PC-3 (cell line): Measurements from ENCODE around the gene LRP5. TPM values are rescaled to one million over a fixed set of nuclear protein-coding genes. Genes with fewer than 3 reads are reported as not detected.
"Not testable (repeated sequence)": the region's sequence is repeated elsewhere in the genome, so short reads cannot be mapped to it uniquely, and the experiment has no call there.

Source experiments
- ATAC-seq: fragments of 200-7000 bp; cut with Tn5 transposase; 2 replicates; pipeline ENCODE4 v1.9.1; 2020; ENCODE audit warnings: mild to moderate bottlenecking, moderate library complexity
- BruUV-seq: library from RNA; stranded (reverse); fragments of 400-500 nt; replicated peaks from 2 replicates; lab custom pipeline; 2021; lab: Mats Ljungman, UMichigan
- CTCF ChIA-PET: fragments of 300-600 bp; sonication (Branson Sonifier 250); formaldehyde crosslinking; loops from one replicate; lab custom pipeline; 2022; ENCODE audit warnings: antibody characterized with exemption; lab: Charles Lee
- POLR2A ChIA-PET: fragments of 300-600 bp; sonication (Branson Sonifier 250); formaldehyde crosslinking; loops from one replicate; lab custom pipeline; 2022; ENCODE audit warnings: antibody characterized with exemption; ENCODE audit not compliant: unreplicated experiment; lab: Charles Lee
- DNase-seq: peaks from one replicate; pipeline ENCODE4 v3.0.0-alpha.2; 2015
- H2AFZ ChIP-seq: fragments of 300-600 bp; sonication (generic); 2 replicates; pipeline ENCODE4 v1.6.0; 2016; ENCODE audit warnings: antibody characterized with exemption, low read length
- H3F3A ChIP-seq: fragments of 300-600 bp; sonication (generic); one replicate; pipeline ENCODE4 v1.6.0; 2017; ENCODE audit warnings: antibody characterized with exemption, low read length, control low read depth, mild to moderate bottlenecking; ENCODE audit not compliant: unreplicated experiment
- H3K27ac ChIP-seq: fragments of 300-600 bp; sonication (generic); 2 replicates; pipeline ENCODE4 v1.5.1; 2016; ENCODE audit warnings: mild to moderate bottlenecking, low read length
- H3K27me3 ChIP-seq: fragments of 300-600 bp; sonication (generic); 2 replicates; pipeline ENCODE4 v1.6.1; 2016; ENCODE audit warnings: low read length, mixed read lengths
- H3K36me3 ChIP-seq: fragments of 300-600 bp; sonication (generic); 2 replicates; pipeline ENCODE4 v1.6.1; 2016; ENCODE audit warnings: low read depth, mixed run types, low read length, mixed read lengths
- H3K4me1 ChIP-seq: fragments of 300-600 bp; sonication (generic); 2 replicates; pipeline ENCODE4 v1.5.1; 2016; ENCODE audit warnings: low read length; ENCODE audit not compliant: insufficient read depth
- H3K4me2 ChIP-seq: fragments of 300-600 bp; sonication (generic); 2 replicates; pipeline ENCODE4 v1.6.0; 2016; ENCODE audit warnings: low read length
- H3K4me3 ChIP-seq: fragments of 300-600 bp; sonication (generic); 2 replicates; pipeline ENCODE4 v1.5.1; 2016; ENCODE audit warnings: mild to moderate bottlenecking, low read length, mixed read lengths
- H3K79me2 ChIP-seq: fragments of 300-600 bp; sonication (generic); 2 replicates; pipeline ENCODE4 v1.6.1; 2017; ENCODE audit warnings: low read length, mixed read lengths
- H3K9ac ChIP-seq: fragments of 300-600 bp; sonication (generic); 2 replicates; pipeline ENCODE4 v1.6.0; 2016; ENCODE audit warnings: mild to moderate bottlenecking, low read length
- H3K9me2 ChIP-seq: fragments of 300-600 bp; sonication (generic); replicated peaks from 2 replicates; pipeline ENCODE4 v1.6.1; 2016; ENCODE audit warnings: mixed run types, low read length, mixed read lengths
- H3K9me3 ChIP-seq: fragments of 300-600 bp; sonication (generic); 2 replicates; pipeline ENCODE4 v1.6.1; 2016; ENCODE audit warnings: low read length, mixed read lengths
- H4K20me1 ChIP-seq: fragments of 300-600 bp; sonication (generic); 2 replicates; pipeline ENCODE4 v1.6.1; 2016; ENCODE audit warnings: low read length, mixed read lengths
- EZH2 ChIP-seq: fragments of 300-600 bp; sonication (generic); IDR thresholded peaks from one replicate; pipeline ENCODE4 v1.6.1; 2017; ENCODE audit warnings: antibody characterized with exemption, mild to moderate bottlenecking, low read length; ENCODE audit not compliant: unreplicated experiment
- EZH2phosphoT487 ChIP-seq: fragments of 300-600 bp; sonication (generic); IDR thresholded peaks from 2 replicates; pipeline ENCODE4 v1.6.1; 2018; ENCODE audit warnings: mild to moderate bottlenecking, antibody characterized with exemption, low read length, borderline replicate concordance
- intact Hi-C: fragments of 100-400 bp; cut with micrococcal nuclease; formaldehyde crosslinking; loops from 2 replicates; pipeline ENCODE4 v1.9.0; 2023
- total RNA-seq: library from RNA; depleted of rRNA; stranded (reverse); fragments of >200 nt; gene quantifications from 2 replicates; pipeline ENCODE4 v1.2.3, GENCODE V29; 2014
- TF ChIP-seq, protein P1 (sequence below): fragments of 300-600 bp; sonication (generic); conservative IDR thresholded peaks from 2 replicates; pipeline ENCODE4 v1.5.1; 2017; ENCODE audit warnings: antibody characterized with exemption, low read depth, mild to moderate bottlenecking, low read length

The LRP5 gene
- total RNA-seq, 1 experiment from 2014 or later: 64.3 TPM

DNA sequence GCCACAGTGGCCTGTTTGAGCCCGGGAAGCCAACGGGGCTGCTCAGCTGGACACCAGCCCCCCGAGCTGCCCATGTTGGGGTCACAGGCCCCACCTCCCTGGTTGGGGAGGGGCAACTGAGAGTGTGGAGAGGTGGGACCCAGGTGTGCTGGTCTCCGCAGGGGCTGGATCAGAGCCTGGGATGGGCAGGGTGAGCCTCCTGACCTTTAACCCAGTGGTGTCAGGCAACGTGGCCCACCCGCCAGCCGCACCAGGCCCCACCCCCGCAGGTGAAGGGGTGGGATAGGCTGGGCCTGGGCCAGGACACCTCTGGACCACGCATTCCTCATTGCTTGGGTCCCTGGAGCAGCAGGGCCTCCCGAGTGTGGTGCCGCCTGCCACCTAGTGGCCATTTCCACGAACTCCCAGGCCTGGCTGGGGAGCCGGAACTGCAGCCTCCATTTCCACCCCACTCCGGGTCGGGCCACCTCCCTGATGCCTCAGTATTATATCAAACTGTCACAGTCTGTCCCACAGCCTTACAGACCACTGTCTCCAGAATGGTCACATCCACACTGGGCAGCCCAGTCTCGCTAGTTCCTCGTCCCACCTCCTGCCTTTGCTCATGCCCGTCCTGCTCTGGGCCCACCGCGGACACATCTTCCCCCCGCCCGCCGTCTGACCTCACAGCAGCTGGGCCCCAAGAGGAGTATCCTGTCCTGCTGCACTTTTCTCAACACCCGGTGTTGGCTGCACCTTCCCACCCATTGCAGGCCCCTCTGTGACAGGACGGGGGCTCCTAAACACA lies 134.8 kb downstream of the LRP5 start:
- no peaks in the 10 kb centered on the region for H3K79me2 ChIP-seq

GRCh38 chr11:68447914-68448313 lies 135.5 kb downstream of the LRP5 start:
- BruUV-seq, H3K4me1 ChIP-seq, CTCF ChIA-PET, H3K79me2 ChIP-seq, H2AFZ ChIP-seq, H3K9me2 ChIP-seq, ATAC-seq, H4K20me1 ChIP-seq, H3K27ac ChIP-seq, H3K4me3 ChIP-seq, H3K4me2 ChIP-seq, H3K9me3 ChIP-seq, DNase-seq, H3F3A ChIP-seq, POLR2A ChIA-PET, H3K9ac ChIP-seq, H3K27me3 ChIP-seq: not testable (repeated sequence)
- H3K36me3 ChIP-seq: peaks cover 15% of the 10 kb centered on the region; the same call in 1 of the 2 replicates
- intact Hi-C loops: loop anchor here (2.0 kb wide), 1 partner anchor 191 kb away; no protein-coding TSS in a partner anchor

More for the DNA sequence above, 134.8 kb downstream of the LRP5 start:
- H3K27ac ChIP-seq: no peak overlapping the region
- H3K9ac ChIP-seq: no peak overlapping the region
- no peaks in the 10 kb centered on the region for H4K20me1 ChIP-seq
- H3K27me3 ChIP-seq: no peaks in the 10 kb centered on the region
- no peaks in the 10 kb centered on the region for H3K4me1 ChIP-seq
- intact Hi-C loops: loop anchor here (2.0 kb wide), 1 partner anchor 190 kb away; no protein-coding TSS in a partner anchor
- H3K9me3 ChIP-seq: no peaks in the 10 kb centered on the region
- CTCF ChIA-PET: no interaction called here
- TF ChIP-seq, protein P1, sequence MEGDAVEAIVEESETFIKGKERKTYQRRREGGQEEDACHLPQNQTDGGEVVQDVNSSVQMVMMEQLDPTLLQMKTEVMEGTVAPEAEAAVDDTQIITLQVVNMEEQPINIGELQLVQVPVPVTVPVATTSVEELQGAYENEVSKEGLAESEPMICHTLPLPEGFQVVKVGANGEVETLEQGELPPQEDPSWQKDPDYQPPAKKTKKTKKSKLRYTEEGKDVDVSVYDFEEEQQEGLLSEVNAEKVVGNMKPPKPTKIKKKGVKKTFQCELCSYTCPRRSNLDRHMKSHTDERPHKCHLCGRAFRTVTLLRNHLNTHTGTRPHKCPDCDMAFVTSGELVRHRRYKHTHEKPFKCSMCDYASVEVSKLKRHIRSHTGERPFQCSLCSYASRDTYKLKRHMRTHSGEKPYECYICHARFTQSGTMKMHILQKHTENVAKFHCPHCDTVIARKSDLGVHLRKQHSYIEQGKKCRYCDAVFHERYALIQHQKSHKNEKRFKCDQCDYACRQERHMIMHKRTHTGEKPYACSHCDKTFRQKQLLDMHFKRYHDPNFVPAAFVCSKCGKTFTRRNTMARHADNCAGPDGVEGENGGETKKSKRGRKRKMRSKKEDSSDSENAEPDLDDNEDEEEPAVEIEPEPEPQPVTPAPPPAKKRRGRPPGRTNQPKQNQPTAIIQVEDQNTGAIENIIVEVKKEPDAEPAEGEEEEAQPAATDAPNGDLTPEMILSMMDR: peak; percentile 92
- TF ChIP-seq EZH2: no peak
- DNase-seq: peak; percentile 78
- H3K4me3 ChIP-seq: no peak overlapping the region
- BruUV-seq: no TSS peak
- H3K9me2 ChIP-seq: no peaks in the 10 kb centered on the region
- POLR2A ChIA-PET: interaction anchor here (0.6 kb wide), 1 partner anchor 16 kb away, joined by 5 read pairs; no protein-coding TSS in a partner anchor
- ATAC-seq: peak; percentile 96
- H3K4me2 ChIP-seq: no peak overlapping the region
- H3F3A ChIP-seq: no peaks in the 10 kb centered on the region
- H3K36me3 ChIP-seq: peaks cover 20% of the 10 kb centered on the region; the same call in 1 of the 2 replicates
- H2AFZ ChIP-seq: no peak overlapping the region

DNA sequence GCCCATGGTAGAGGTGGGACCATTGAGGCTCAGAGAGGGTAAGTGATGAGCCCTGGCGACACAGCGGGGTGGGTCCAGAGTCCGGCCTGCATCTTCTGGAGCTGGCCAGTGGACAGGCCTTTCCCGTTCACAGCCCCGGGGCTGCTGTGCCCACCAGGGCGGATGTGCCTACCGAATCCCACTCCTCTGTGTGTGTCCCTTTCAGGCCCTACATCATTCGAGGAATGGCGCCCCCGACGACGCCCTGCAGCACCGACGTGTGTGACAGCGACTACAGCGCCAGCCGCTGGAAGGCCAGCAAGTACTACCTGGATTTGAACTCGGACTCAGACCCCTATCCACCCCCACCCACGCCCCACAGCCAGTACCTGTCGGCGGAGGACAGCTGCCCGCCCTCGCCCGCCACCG lies 136.2 kb downstream of the LRP5 start:
- Histone ChIP-seq H3K27ac (no peak overlapping the region), H3K27me3 (no peaks in the 10 kb centered on the region), H3K9ac (no peak overlapping the region), H3K4me3 (no peak overlapping the region), H3K79me2 (no peaks in the 10 kb centered on the region), H3K4me1 (no peaks in the 10 kb centered on the region), H3K9me3 (no peaks in the 10 kb centered on the region), H3K9me2 (no peaks in the 10 kb centered on the region), H2AFZ (no peak overlapping the region), H3K4me2 (no peak overlapping the region), H3K36me3 (peaks cover 15% of the 10 kb centered on the region; the same call in 1 of the 2 replicates), H3F3A (no peaks in the 10 kb centered on the region), H4K20me1 (no peaks in the 10 kb centered on the region)
- POLR2A ChIA-PET: no interaction called here
- intact Hi-C loops: no loop called here
- CTCF ChIA-PET: no interaction called here
- DNase-seq (no peak), ATAC-seq (no peak)
- TF ChIP-seq, protein P1: no peak
- TF ChIP-seq EZH2phosphoT487 (no peak), EZH2 (no peak)
- no TSS peak for BruUV-seq
